ENCODE data around the gene BMP15. TPM values are rescaled to one million over a fixed set of nuclear protein-coding genes. Genes with fewer than 3 reads are reported as not detected.

BMP15 gene
- total and polyA plus RNA-seq, 2 of the 8 experiments (the other 6 are each of a cell fraction or from before 2014, with no cell fraction given): not detected

GRCh38 chrX:50962156-50962555 is 51.6 kb downstream of the BMP15 start:
- POLR2A ChIA-PET (ENCODE audit: partially characterized antibody): no interaction called here
- Histone ChIP-seq H3K4me3 (ENCODE audit: extremely low read depth in 1 of 4, insufficient read depth in 2 of 4, low read depth in 3 of 4, low read length in 4 of 4) (no peak overlapping the region), H4K8ac (ENCODE audit: extremely low read depth, insufficient read depth, low read length) (no peak overlapping the region), H3K23me2 (ENCODE audit: low read depth, low read length) (no peaks in the 10 kb centered on the region), H2AK5ac (ENCODE audit: low read depth, low read length) (no peak overlapping the region), H4K20me1 (replicated peaks in 1 of 2; ENCODE audit: control insufficient read depth in 1 of 2, insufficient read depth in 2 of 2, low read length in 2 of 2) (no peaks in the 10 kb centered on the region), H3K23ac (ENCODE audit: insufficient read length) (no peak overlapping the region), H3K79me2 (ENCODE audit: control insufficient read depth in 1 of 2, insufficient read depth in 2 of 2, low read length in 2 of 2) (no peaks in the 10 kb centered on the region), H2BK5ac (ENCODE audit: low read depth, low read length) (no peak overlapping the region; the same call in 1 of the 2 replicates), H2BK20ac (ENCODE audit: low read length) (no peak overlapping the region), H3K27me3 (replicated peaks in 1 of 4; ENCODE audit: control insufficient read depth in 3 of 4, extremely low read depth in 1 of 4, insufficient read depth in 3 of 4, low read length in 3 of 4) (no peaks in the 10 kb centered on the region), H3K4me1 (replicated peaks in 1 of 4; ENCODE audit: control insufficient read depth in 3 of 4, insufficient read depth in 4 of 4, low read length in 3 of 4) (no peaks in the 10 kb centered on the region), H2BK12ac (ENCODE audit: low read depth, low read length) (no peak overlapping the region), H3K27ac (ENCODE audit: low read depth, low read length) (no peak overlapping the region), H3K36me3 (ENCODE audit: control insufficient read depth in 2 of 4, insufficient read depth in 4 of 4, low read length in 3 of 4) (no peaks in the 10 kb centered on the region), H2BK15ac (ENCODE audit: low read length) (no peak overlapping the region), H2AFZ (ENCODE audit: low read length) (no peak overlapping the region), H3K79me1 (ENCODE audit: low read depth, low read length) (no peaks in the 10 kb centered on the region), H3K56ac (replicated peaks; ENCODE audit: insufficient read length, low read depth, low read length) (no peak overlapping the region), H3K9me3 (ENCODE audit: insufficient read depth in 2 of 2, low read depth in 1 of 2, low read length in 1 of 2) (no peaks in the 10 kb centered on the region), H3K4me2 (ENCODE audit: insufficient read depth in 1 of 2, low read depth in 2 of 2, low read length in 2 of 2) (no peak overlapping the region), H2BK120ac (replicated peaks; ENCODE audit: low read depth, low read length) (no peak overlapping the region), H4K5ac (ENCODE audit: insufficient read length, low read depth, low read length) (no peak overlapping the region), H3K18ac (ENCODE audit: extremely low read depth, low read length) (no peak overlapping the region), H4K91ac (replicated peaks; ENCODE audit: insufficient read length, low read length) (no peak overlapping the region), H3K9ac (replicated peaks in 1 of 4; ENCODE audit: extremely low read depth in 1 of 4, low read depth in 3 of 4, low read length in 3 of 4) (no peak overlapping the region), H3K14ac (ENCODE audit: insufficient read length) (no peak overlapping the region), H3K4ac (replicated peaks; ENCODE audit: insufficient read length, low read depth, low read length) (no peak overlapping the region)
- peak; percentile 78 for FAIRE-seq
- no peak for DNase-seq (ENCODE audit: low read depth in 1 of 2, low spot score in 2 of 2)
- CTCF ChIA-PET (ENCODE audit: partially characterized antibody): no interaction called here
- 53% methylated on average over 3 of the region's 3 CpGs; no CpG with 5 or more reads in 1 of the 2 experiments for WGBS, 2 experiments (ENCODE audit: extremely low coverage in 1 of 2, insufficient coverage in 1 of 2, insufficient read length in 1 of 2, insufficient replicate concordance in 2 of 2, low coverage in 1 of 2, low lambda C conversion rate in 2 of 2, missing lambda C conversion rate in 1 of 2)
- TF ChIP-seq ASH2L (IDR thresholded peaks at IDR 0.05; ENCODE audit: low read length): no peak

Measured in H1 (cell line).